Measurements from ENCODE around the gene TBC1D14. TPM values are rescaled to one million over a fixed set of nuclear protein-coding genes. Genes with fewer than 3 reads are reported as not detected.

Gene TBC1D14
- total RNA-seq, 1 donor from 2014 or later = 33.2 TPM

GRCh38 chr4:6933691-6934430 lies 24.2 kb downstream of the TBC1D14 start:
- no peak for DNase-seq (ENCODE audit: extremely low spot score, unreplicated experiment)
- Mint-ChIP-seq H3K4me3 (ENCODE audit: unreplicated experiment) (no peak overlapping the region), H3K4me1 (ENCODE audit: unreplicated experiment) (peaks cover 13% of the 10 kb centered on the region), H3K27me3 (ENCODE audit: unreplicated experiment) (no peaks in the 10 kb centered on the region), H3K27ac (ENCODE audit: unreplicated experiment) (no peak overlapping the region), H3K36me3 (ENCODE audit: unreplicated experiment) (peaks cover 12% of the 10 kb centered on the region), H3K9me3 (ENCODE audit: unreplicated experiment) (no peaks in the 10 kb centered on the region)
- TF ChIP-seq CTCF (IDR thresholded peaks at IDR 0.05) = no peak

DNA sequence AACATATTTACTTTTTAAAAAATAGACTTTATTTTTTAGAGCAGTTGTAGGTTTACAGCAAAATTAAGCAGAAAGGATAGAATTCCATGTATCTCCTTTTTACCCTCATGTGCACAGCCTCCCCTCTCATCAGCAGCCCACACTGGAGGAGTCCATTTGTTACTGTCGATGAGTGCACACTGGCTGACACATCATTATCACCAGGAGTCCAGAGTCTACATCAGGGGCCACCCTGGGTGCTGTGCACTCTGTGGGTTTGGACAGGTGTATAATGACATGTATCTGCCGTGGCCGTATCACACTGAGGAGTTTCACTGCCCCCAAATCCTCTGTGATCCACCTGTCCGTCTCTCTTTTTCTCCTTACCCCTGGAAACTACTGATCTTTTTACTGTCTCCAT lies 26.3 kb downstream of the TBC1D14 start:
- Mint-ChIP-seq H3K4me1 (ENCODE audit: unreplicated experiment) (peaks cover 26% of the 10 kb centered on the region), H3K27ac (ENCODE audit: unreplicated experiment) (no peak overlapping the region), H3K9me3 (ENCODE audit: unreplicated experiment) (no peaks in the 10 kb centered on the region), H3K27me3 (ENCODE audit: unreplicated experiment) (no peaks in the 10 kb centered on the region), H3K4me3 (ENCODE audit: unreplicated experiment) (no peak overlapping the region), H3K36me3 (ENCODE audit: unreplicated experiment) (peaks cover 12% of the 10 kb centered on the region)
- no peak for TF ChIP-seq CTCF (IDR thresholded peaks at IDR 0.05)
- no peak for DNase-seq (ENCODE audit: extremely low spot score, unreplicated experiment)

DNA sequence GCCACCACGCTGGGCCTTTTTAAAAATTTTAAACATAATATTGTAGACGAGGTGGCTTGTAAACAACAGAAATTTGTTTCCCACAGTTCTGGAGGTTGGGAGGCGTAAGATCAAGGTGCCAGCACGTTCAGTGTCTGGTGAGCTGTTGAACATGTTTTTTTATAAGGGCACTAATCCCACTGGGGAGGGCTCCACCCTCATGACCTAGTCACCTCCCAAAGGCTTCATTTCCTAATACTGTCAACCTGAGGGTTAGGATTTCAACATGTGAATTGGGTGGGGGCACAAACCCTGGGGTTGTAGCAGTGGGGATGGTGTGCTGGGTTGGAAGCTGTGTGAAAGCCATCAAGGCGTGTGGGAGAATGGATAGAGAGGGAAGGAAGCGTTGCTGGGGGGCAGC lies 27.6 kb downstream of the TBC1D14 start:
- Mint-ChIP-seq H3K27me3 (ENCODE audit: unreplicated experiment) (no peaks in the 10 kb centered on the region), H3K27ac (ENCODE audit: unreplicated experiment) (no peak overlapping the region), H3K36me3 (ENCODE audit: unreplicated experiment) (peaks cover 11% of the 10 kb centered on the region), H3K9me3 (ENCODE audit: unreplicated experiment) (no peaks in the 10 kb centered on the region), H3K4me1 (ENCODE audit: unreplicated experiment) (peaks cover 38% of the 10 kb centered on the region), H3K4me3 (ENCODE audit: unreplicated experiment) (no peak overlapping the region)
- DNase-seq (ENCODE audit: extremely low spot score, unreplicated experiment) = no peak
- TF ChIP-seq CTCF (IDR thresholded peaks at IDR 0.05) = no peak

GRCh38 chr4:6937754-6938153 lies 28.1 kb downstream of the TBC1D14 start:
- H3K27me3 Mint-ChIP-seq (ENCODE audit: unreplicated experiment) = no peaks in the 10 kb centered on the region
- H3K36me3 Mint-ChIP-seq (ENCODE audit: unreplicated experiment) = peaks cover 11% of the 10 kb centered on the region
- no peak overlapping the region for H3K27ac Mint-ChIP-seq (ENCODE audit: unreplicated experiment)
- peaks cover 43% of the 10 kb centered on the region for H3K4me1 Mint-ChIP-seq (ENCODE audit: unreplicated experiment)
- no peak for TF ChIP-seq CTCF (IDR thresholded peaks at IDR 0.05)
- DNase-seq (ENCODE audit: extremely low spot score, unreplicated experiment) = no peak
- no peaks in the 10 kb centered on the region for H3K9me3 Mint-ChIP-seq (ENCODE audit: unreplicated experiment)
- H3K4me3 Mint-ChIP-seq (ENCODE audit: unreplicated experiment) = no peak overlapping the region

- no peak for DNase-seq (ENCODE audit: extremely low spot score, unreplicated experiment)
- Mint-ChIP-seq H3K27me3 (ENCODE audit: unreplicated experiment) (no peaks in the 10 kb centered on the region), H3K36me3 (ENCODE audit: unreplicated experiment) (peaks cover 10% of the 10 kb centered on the region), H3K4me3 (ENCODE audit: unreplicated experiment) (no peak overlapping the region), H3K27ac (ENCODE audit: unreplicated experiment) (no peak overlapping the region), H3K9me3 (ENCODE audit: unreplicated experiment) (no peaks in the 10 kb centered on the region), H3K4me1 (ENCODE audit: unreplicated experiment) (peaks cover 48% of the 10 kb centered on the region)
- TF ChIP-seq CTCF (IDR thresholded peaks at IDR 0.05) = no peak
These were observed 28.6 kb downstream of the TBC1D14 start for GRCh38 chr4:6938237-6938636.

All from osteocyte (in vitro differentiated cells).